ENCODE data around the gene P2RY8. TPM values are rescaled to one million over a fixed set of nuclear protein-coding genes. Genes with fewer than 3 reads are reported as not detected.

The P2RY8 gene
- total RNA-seq, 4 donors from 2014 or later, result 0.81 to 2.7 (median 1.8) TPM

DNA sequence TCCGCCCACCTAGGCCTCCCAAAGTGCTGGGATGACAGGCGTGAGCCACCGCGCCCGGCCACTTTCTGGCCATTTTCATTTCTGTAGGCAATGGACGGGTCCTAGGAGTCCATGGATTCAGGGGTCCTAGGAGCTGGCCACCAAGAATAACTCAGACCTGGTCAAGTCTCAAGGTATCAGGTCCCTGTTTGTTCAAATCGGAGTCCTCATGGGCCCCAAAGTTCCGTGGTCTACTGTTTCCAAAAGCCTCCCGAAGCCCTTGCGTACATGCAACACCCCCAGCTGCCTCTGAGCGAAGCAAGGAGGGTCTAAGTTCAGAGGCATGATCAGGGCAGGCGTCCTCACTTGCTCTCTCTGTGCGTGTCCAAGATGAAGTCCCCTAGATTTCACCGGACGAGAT lies 30.1 kb downstream of the P2RY8 start:
- ATAC-seq, result no peak
- Histone ChIP-seq H3K27ac (no peak overlapping the region), H3K36me3 (no peaks in the 10 kb centered on the region), H3K4me3 (no peak overlapping the region), H3K4me1 (no peaks in the 10 kb centered on the region), H3K9me3 (peaks cover 0 to 18% (median 0%) of the 10 kb centered on the region in 3 donors), H3K27me3 (peaks cover 5% of the 10 kb centered on the region)
- 73% methylated on average over 3 of the region's 15 CpGs; no CpG with 5 or more reads in 1 of the 2 donors for WGBS, 2 donors (ENCODE audit: low coverage in 1 of 2)
- no peak for TF ChIP-seq POLR2AphosphoS5 (IDR thresholded peaks at IDR 0.05)
- no peak for TF ChIP-seq EP300 (IDR thresholded peaks at IDR 0.05)
- no peak for TF ChIP-seq POLR2A (IDR thresholded peaks at IDR 0.05)
- TF ChIP-seq, protein P1, sequence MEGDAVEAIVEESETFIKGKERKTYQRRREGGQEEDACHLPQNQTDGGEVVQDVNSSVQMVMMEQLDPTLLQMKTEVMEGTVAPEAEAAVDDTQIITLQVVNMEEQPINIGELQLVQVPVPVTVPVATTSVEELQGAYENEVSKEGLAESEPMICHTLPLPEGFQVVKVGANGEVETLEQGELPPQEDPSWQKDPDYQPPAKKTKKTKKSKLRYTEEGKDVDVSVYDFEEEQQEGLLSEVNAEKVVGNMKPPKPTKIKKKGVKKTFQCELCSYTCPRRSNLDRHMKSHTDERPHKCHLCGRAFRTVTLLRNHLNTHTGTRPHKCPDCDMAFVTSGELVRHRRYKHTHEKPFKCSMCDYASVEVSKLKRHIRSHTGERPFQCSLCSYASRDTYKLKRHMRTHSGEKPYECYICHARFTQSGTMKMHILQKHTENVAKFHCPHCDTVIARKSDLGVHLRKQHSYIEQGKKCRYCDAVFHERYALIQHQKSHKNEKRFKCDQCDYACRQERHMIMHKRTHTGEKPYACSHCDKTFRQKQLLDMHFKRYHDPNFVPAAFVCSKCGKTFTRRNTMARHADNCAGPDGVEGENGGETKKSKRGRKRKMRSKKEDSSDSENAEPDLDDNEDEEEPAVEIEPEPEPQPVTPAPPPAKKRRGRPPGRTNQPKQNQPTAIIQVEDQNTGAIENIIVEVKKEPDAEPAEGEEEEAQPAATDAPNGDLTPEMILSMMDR (IDR thresholded peaks at IDR 0.05), result no peak

DNA sequence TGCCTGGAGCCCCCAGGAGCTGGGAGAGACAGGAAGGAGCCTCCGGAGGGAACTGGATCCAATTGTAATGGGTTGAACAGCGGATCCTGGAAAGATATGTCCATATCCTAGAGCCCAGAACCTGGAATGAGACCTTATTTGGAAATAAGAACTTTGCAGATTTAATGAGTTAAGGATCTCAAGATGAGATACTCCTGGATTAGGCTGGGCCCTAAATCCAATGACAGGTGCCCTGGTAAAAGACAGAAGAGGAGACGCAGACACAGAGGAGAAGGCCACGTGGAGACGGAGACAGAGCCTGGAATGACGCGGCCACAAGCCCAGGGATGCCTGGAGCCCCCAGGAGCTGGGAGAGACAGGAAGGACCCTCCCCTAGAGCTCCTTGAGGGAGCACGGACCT lies 34.1 kb downstream of the P2RY8 start:
- WGBS, 2 donors (ENCODE audit: low coverage in 1 of 2), result 78 to 86% methylated on average over 8 of the region's 8 CpGs

DNA sequence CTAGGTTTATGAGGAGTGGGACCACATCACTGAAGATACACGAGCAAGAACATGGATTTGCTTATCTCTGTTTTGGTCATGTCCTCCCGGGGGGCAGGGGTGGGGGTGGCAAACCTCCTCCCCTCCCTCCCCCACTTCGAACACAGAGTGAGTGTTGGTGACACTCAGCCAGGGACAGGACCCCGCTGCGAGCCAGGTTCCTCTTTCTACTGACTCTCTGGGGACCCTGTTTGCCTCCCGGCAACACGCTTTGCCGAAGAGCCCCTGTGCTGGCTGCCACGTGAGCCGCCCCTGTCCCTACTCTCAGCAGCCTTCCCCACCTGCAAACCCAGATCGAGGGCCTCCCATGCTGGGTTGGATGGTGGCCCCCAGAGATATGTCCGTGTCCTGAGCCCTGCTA lies 34.7 kb downstream of the P2RY8 start:
- no peaks in the 10 kb centered on the region for H3K4me1 ChIP-seq
- H3K27ac ChIP-seq, result no peak overlapping the region
- no peaks in the 10 kb centered on the region for H3K36me3 ChIP-seq
- WGBS, 2 donors (ENCODE audit: low coverage in 1 of 2), result 69% methylated on average over 9 of the region's 12 CpGs; no CpG with 5 or more reads in 1 of the 2 donors
- TF ChIP-seq, protein P1 (IDR thresholded peaks at IDR 0.05), result no peak
- TF ChIP-seq POLR2A (IDR thresholded peaks at IDR 0.05) (no peak), EP300 (IDR thresholded peaks at IDR 0.05) (no peak)
- H3K4me3 ChIP-seq, result no peak overlapping the region
- ATAC-seq, result no peak
- no peaks in the 10 kb centered on the region for H3K9me3 ChIP-seq
- H3K27me3 ChIP-seq, result no peaks in the 10 kb centered on the region

More for the DNA sequence above, 34.1 kb downstream of the P2RY8 start:
- ATAC-seq, result no peak
- no peaks in the 10 kb centered on the region for H3K27me3 ChIP-seq
- TF ChIP-seq, protein P1 (IDR thresholded peaks at IDR 0.05), result no peak
- TF ChIP-seq POLR2AphosphoS5 (IDR thresholded peaks at IDR 0.05) (no peak), EP300 (IDR thresholded peaks at IDR 0.05) (no peak), POLR2A (IDR thresholded peaks at IDR 0.05) (no peak)
- H3K4me1 ChIP-seq, result no peaks in the 10 kb centered on the region
- H3K36me3 ChIP-seq, result no peaks in the 10 kb centered on the region
- no peak overlapping the region for H3K27ac ChIP-seq
- H3K9me3 ChIP-seq, result no peaks in the 10 kb centered on the region
- H3K4me3 ChIP-seq, result no peak overlapping the region

DNA sequence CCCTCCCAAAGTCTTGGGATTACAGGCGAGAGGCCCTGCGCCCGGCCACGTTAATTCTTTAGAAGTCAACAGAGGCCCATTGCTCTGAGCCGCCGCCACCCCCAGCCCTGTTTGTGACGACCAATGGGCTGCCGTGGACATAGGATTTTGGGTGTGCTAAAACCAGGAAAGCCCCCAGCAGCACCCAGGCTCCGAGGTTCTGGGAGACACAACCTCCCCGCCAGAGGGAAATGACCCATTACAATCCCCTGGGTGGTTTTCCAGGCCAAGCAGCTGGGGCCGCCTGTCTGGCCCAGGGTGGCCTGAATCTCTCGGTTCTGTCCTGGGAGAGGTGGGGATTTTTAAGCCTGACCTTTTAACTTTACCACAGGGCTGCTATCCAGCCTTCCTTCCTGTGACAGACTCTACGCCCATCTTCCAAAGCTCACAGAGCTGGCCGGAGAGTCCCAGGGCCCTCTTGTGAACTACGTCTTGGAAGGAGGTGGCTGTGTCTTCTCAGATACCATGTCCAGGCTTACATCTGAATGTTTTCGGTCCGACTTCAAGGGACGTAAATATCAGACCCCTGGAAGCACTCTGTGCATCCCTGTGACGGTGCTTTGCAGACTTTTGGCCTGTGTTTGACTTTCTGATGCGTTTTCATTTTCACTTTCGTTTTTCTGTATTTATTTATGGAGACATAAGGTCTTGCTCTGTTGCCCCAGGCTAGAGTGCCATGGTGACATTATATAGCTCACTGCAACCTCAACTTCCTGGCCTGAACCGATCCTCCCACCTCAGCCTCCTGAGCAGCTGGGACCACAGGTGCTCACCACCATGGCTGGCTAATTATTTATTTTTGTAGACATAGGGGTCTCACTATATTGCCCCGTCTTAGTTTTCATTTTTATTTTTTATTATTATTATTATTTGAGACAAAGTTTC lies 36.0 kb downstream of the P2RY8 start:
- 57 to 64% methylated on average over 5 to 11 of the region's 23 CpGs for WGBS, 2 donors (ENCODE audit: low coverage in 1 of 2)
- Histone ChIP-seq H3K27me3 (no peaks in the 10 kb centered on the region), H3K4me3 (no peak overlapping the region), H3K4me1 (no peaks in the 10 kb centered on the region), H3K36me3 (no peaks in the 10 kb centered on the region), H3K9me3 (no peaks in the 10 kb centered on the region), H3K27ac (peak overlapping the region in 3 of 4 donors; percentile 4 to 48 (median 39))
- no peak for TF ChIP-seq EP300 (IDR thresholded peaks at IDR 0.05)
- TF ChIP-seq POLR2AphosphoS5 (IDR thresholded peaks at IDR 0.05), result no peak
- no peak for TF ChIP-seq POLR2A (IDR thresholded peaks at IDR 0.05)
- TF ChIP-seq, protein P1 (IDR thresholded peaks at IDR 0.05), result no peak
- no peak for ATAC-seq

DNA sequence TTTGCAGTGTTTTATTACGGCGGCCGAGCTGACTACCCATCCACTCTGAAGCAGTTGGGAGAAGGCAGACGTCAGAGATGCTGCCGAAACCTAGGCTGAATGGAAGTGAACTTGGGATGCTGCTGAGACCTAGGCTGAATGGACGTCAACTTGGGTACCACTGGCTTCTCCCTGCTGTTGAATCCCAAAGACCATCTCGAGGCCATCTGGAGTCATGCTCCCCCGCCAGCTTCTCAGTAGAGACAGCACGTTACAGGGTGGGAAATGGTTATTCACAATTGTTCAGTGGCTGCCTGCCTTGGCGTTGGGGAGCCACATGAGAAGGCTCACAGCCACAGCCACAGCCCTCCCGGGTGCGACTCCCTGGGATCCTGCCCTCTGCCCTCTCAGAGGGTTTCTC lies 40.9 kb downstream of the P2RY8 start:
- no peak for ATAC-seq
- Histone ChIP-seq H3K4me1 (peaks cover 0 to 6% (median 0%) of the 10 kb centered on the region in 3 donors), H3K36me3 (no peaks in the 10 kb centered on the region), H3K27me3 (no peaks in the 10 kb centered on the region), H3K27ac (no peak overlapping the region), H3K9me3 (no peaks in the 10 kb centered on the region), H3K4me3 (no peak overlapping the region)
- 50 to 76% methylated on average over 1 to 6 of the region's 12 CpGs for WGBS, 2 donors (ENCODE audit: low coverage in 1 of 2)
- TF ChIP-seq POLR2A (IDR thresholded peaks at IDR 0.05) (no peak), EP300 (IDR thresholded peaks at IDR 0.05) (no peak)

All from gastroesophageal sphincter (tissue), 4 donors.